C4-2B (cell line): ENCODE data around the gene ADAMTS19.

ENCODE experiments used
- ZFX ChIP-seq: fragments of 450-650 bp; IDR thresholded peaks from 2 replicates; pipeline ENCODE4 v1.6.1; 2017
- TF ChIP-seq, protein P1 (sequence below): fragments of 450-650 bp; conservative IDR thresholded peaks from 2 replicates; pipeline ENCODE4 v1.5.1; 2017; ENCODE audit warnings: mild to moderate bottlenecking

DNA sequence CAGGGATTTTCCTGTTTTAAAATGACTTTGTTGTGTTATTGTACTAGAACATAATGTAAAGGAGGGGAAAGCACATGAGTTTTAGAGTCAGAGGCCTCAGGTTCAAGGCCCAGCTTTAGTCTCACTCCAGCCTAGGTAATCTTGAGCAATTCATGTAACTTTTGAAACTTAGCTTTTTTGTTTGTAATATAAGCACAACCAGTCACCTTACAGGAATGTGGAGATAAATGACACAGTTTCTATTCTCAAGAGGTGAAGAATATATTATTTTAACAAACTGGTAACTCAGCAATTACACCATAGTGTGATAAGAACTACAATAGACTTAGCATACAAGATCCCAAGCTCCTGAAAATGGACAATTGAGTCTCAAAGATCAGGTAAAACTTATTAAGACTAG lies 51.2 kb downstream of the ADAMTS19 start:
- TF ChIP-seq, protein P1, sequence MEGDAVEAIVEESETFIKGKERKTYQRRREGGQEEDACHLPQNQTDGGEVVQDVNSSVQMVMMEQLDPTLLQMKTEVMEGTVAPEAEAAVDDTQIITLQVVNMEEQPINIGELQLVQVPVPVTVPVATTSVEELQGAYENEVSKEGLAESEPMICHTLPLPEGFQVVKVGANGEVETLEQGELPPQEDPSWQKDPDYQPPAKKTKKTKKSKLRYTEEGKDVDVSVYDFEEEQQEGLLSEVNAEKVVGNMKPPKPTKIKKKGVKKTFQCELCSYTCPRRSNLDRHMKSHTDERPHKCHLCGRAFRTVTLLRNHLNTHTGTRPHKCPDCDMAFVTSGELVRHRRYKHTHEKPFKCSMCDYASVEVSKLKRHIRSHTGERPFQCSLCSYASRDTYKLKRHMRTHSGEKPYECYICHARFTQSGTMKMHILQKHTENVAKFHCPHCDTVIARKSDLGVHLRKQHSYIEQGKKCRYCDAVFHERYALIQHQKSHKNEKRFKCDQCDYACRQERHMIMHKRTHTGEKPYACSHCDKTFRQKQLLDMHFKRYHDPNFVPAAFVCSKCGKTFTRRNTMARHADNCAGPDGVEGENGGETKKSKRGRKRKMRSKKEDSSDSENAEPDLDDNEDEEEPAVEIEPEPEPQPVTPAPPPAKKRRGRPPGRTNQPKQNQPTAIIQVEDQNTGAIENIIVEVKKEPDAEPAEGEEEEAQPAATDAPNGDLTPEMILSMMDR: no peak
- no peak for TF ChIP-seq ZFX
